ENCODE results near the gene SMKR1. TPM values are rescaled to one million over a fixed set of nuclear protein-coding genes. Genes with fewer than 3 reads are reported as not detected.

Gene SMKR1
- total RNA-seq, 1 donor from 2014 or later: not detected

DNA sequence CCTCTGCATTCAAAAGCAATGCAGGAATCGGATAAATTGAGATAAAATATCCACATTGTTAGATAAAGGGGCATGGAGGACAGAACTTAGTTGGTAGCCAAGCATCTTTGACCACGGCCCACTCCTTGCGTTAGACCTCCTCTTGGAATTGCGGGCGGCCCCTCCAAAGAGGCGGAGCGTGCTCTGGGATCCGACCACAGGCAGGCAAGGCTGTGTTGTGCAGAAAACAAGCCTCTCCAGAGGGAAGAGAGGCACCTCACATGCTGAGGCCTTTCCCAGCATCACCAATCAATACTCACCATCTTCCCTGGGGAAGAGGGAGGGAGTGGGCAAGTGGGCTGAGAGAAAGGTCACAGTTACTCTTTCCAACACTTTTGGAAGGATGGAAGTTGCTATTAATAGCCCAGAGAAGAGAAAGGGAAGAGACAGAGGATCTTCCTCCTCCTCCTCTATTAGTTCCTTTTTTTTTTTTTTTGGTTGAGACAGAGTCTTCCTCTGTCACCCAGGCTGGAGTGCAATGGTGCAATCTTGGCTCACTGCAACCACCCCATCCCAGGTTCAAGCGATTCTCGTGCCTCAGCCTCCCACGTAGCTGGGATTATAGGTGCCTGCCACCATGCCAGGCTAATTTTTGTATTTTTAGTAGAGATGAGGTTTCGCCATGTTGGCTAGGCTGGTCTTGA, 59.5 kb downstream of the SMKR1 start:
- no peak overlapping the region for H3K27ac ChIP-seq (ENCODE audit: low read depth, low read length)
- no peak overlapping the region for H2AFZ ChIP-seq (ENCODE audit: low read depth, low read length)
- H3K4me2 ChIP-seq (ENCODE audit: low read length): no peak overlapping the region
- H3K4me1 Mint-ChIP-seq (ENCODE audit: low read depth, unreplicated experiment): no peaks in the 10 kb centered on the region
- H3K4me3 Mint-ChIP-seq (ENCODE audit: unreplicated experiment): no peak overlapping the region
- no peak overlapping the region for H3K27ac Mint-ChIP-seq (ENCODE audit: unreplicated experiment)
- H4K20me1 ChIP-seq (ENCODE audit: insufficient read depth, low read length): no peaks in the 10 kb centered on the region
- H3K27me3 ChIP-seq (ENCODE audit: insufficient read depth, low read length): peaks cover 15% of the 10 kb centered on the region
- no peak overlapping the region for H3K4me3 ChIP-seq (ENCODE audit: insufficient read depth, low read depth, low read length)
- TF ChIP-seq, protein P1, sequence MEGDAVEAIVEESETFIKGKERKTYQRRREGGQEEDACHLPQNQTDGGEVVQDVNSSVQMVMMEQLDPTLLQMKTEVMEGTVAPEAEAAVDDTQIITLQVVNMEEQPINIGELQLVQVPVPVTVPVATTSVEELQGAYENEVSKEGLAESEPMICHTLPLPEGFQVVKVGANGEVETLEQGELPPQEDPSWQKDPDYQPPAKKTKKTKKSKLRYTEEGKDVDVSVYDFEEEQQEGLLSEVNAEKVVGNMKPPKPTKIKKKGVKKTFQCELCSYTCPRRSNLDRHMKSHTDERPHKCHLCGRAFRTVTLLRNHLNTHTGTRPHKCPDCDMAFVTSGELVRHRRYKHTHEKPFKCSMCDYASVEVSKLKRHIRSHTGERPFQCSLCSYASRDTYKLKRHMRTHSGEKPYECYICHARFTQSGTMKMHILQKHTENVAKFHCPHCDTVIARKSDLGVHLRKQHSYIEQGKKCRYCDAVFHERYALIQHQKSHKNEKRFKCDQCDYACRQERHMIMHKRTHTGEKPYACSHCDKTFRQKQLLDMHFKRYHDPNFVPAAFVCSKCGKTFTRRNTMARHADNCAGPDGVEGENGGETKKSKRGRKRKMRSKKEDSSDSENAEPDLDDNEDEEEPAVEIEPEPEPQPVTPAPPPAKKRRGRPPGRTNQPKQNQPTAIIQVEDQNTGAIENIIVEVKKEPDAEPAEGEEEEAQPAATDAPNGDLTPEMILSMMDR (IDR thresholded peaks at IDR 0.05; ENCODE audit: insufficient read depth, low read depth, low read length): no peak
- H3K4me1 ChIP-seq (ENCODE audit: insufficient read depth, low read length): no peaks in the 10 kb centered on the region
- H3K79me2 ChIP-seq (ENCODE audit: insufficient read depth, low read length): no peaks in the 10 kb centered on the region
- FAIRE-seq (no peak), DNase-seq (ENCODE audit: low read depth) (no peak)
- no peak overlapping the region for H3K9ac ChIP-seq (ENCODE audit: low read length)
- H3K9me3 ChIP-seq (ENCODE audit: insufficient read depth, low read depth, low read length): no peaks in the 10 kb centered on the region
- H3K9me3 Mint-ChIP-seq (ENCODE audit: unreplicated experiment): no peaks in the 10 kb centered on the region
- no peaks in the 10 kb centered on the region for H3K36me3 Mint-ChIP-seq (ENCODE audit: low read depth, unreplicated experiment)
- H3K27me3 Mint-ChIP-seq (ENCODE audit: low read depth, unreplicated experiment): peaks cover 9% of the 10 kb centered on the region
- H3K36me3 ChIP-seq (ENCODE audit: insufficient read depth, low read length): no peaks in the 10 kb centered on the region

Other genes starting within 250 kb of the SMKR1 start
- 0.94 and 1.3 TPM in 2 replicates for gene STRIP2, start 68.1 kb upstream of the SMKR1 start, total RNA-seq
- 11.7 and 12.7 TPM in 2 replicates for gene NRF1, start 109.2 kb downstream of the SMKR1 start, total RNA-seq